ENCODE results near the gene XAGE3. TPM values are rescaled to one million over a fixed set of nuclear protein-coding genes. Genes with fewer than 3 reads are reported as not detected.
"Not testable (repeated sequence)": the region's sequence is repeated elsewhere in the genome, so short reads cannot be mapped to it uniquely, and the experiment has no call there.

The XAGE3 gene
- polyA plus RNA-seq, 12 donors = 0.66 to 0.74 TPM; not detected in 10

DNA sequence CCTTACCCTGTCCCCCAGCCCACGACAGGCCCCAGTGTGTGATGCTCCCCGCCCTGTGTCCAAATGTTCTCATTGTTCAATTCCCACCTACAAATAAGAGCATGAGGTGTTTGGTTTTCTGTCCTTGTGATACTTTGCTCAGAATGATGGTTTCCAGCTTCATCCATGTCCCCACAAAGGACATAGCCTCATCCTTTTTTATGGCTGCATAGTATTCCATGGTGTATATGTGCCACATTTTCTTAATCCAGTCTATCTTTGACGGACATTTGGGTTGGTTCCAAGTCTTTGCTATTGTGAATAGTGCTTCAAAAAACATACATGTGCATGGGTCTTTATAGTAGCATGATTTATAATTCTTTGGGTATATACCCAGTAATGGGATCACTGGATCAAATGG, 24.3 kb downstream of the XAGE3 start:
- not testable (repeated sequence) for DNase-seq

GRCh38 chrX:52839137-52839536, 28.7 kb downstream of the XAGE3 start:
- DNase-seq = no peak

DNA sequence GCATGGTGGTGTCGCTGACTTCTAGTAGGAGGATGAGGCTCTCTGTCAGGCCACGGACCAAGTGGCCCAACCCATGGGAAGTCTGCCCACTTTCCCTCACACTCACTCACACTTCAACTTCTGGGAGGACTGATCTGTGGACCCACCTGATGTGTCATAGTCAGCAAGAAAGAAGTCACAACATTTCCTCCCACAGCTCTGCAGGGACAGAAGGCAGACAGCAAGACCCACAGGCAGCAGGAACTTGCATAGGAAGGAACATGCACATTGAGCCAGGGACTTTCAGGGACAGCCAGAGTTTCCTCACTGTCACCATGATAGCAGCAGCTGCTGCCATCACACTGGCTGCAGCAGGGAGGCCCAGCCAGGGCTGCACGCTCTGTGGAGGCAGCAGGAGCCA, 37.3 kb downstream of the XAGE3 start:
- DNase-seq = no peak

- no peak for DNase-seq
These were observed 43.3 kb downstream of the XAGE3 start for GRCh38 chrX:52824608-52825007.

GRCh38 chrX:52821079-52821760, 46.7 kb downstream of the XAGE3 start:
- DNase-seq = no peak

GRCh38 chrX:52819788-52820187, 48.1 kb downstream of the XAGE3 start:
- DNase-seq = no peak

Other genes with a start within 250 kb of the XAGE3 start
- not detected for gene SSX7, start 213.2 kb downstream of the XAGE3 start, polyA plus RNA-seq (ENCODE audit: insufficient read length in 12 of 12)
- gene SSX2, start 160.9 kb downstream of the XAGE3 start, polyA plus RNA-seq (ENCODE audit: insufficient read length in 12 of 12) = not detected
- not detected for gene SSX2B, start 116.8 kb downstream of the XAGE3 start, polyA plus RNA-seq (ENCODE audit: insufficient read length in 12 of 12)
- gene SPANXN5, start 70.7 kb downstream of the XAGE3 start, polyA plus RNA-seq (ENCODE audit: insufficient read length in 12 of 12) = not detected
- not detected for gene XAGE5, start 56.8 kb downstream of the XAGE3 start, polyA plus RNA-seq (ENCODE audit: insufficient read length in 12 of 12)
- gene FAM156B, start 29.2 kb upstream of the XAGE3 start, polyA plus RNA-seq (ENCODE audit: insufficient read length in 12 of 12) = 10 to 100 TPM in 10 of 12 donors, not detected in 2; 11.0 to 19.6 (median 15.3) TPM
- gene FAM156A, start 90.4 kb upstream of the XAGE3 start, polyA plus RNA-seq (ENCODE audit: insufficient read length in 12 of 12) = 10 to 100 TPM in 11 of 12 donors, not detected in 1; 21.3 to 59.6 (median 26.4) TPM
- 10 to 100 TPM in 4 of 12 donors, 1 to 10 TPM in 7, not detected in 1; 5.9 to 13.3 (median 7.6) TPM for gene GPR173, start 180.7 kb upstream of the XAGE3 start, polyA plus RNA-seq (ENCODE audit: insufficient read length in 12 of 12)
- gene TSPYL2, start 214.3 kb upstream of the XAGE3 start, polyA plus RNA-seq (ENCODE audit: insufficient read length in 12 of 12) = 10 to 100 TPM in 11 of 12 donors, not detected in 1; 11.7 to 50.9 (median 14.6) TPM
- 10 to 100 TPM in 5 of 12 donors, 1 to 10 TPM in 6, not detected in 1; 5.6 to 17.7 (median 9.8) TPM for gene KANTR, start 226.1 kb upstream of the XAGE3 start, polyA plus RNA-seq (ENCODE audit: insufficient read length in 12 of 12)